ENCODE measurements around the gene PDE3A.
"Not testable (repeated sequence)": the region's sequence is repeated elsewhere in the genome, so short reads cannot be mapped to it uniquely, and the experiment has no call there.

Gene PDE3A

DNA sequence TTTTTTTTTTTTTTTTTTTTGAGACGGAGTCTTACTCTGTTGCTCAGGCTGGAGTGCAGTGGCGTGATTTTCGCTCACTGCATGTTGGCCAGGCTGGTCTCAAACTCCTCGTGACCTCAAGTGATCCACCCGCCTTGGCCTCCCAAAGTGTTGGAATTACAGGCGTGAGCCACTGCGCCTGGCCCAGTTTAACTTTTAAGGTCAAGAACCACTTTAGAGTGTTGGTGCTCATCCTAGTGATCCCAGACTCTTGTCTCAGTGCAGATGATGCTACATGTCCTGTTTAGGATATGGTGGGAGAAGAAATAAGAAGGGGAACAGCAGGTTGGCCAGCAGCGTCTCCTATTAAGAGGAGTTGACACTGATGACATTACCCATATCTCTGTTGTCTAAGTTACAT lies 246.7 kb downstream of the PDE3A start:
- not testable (repeated sequence) for DNase-seq (ENCODE audit: low spot score)

DNA sequence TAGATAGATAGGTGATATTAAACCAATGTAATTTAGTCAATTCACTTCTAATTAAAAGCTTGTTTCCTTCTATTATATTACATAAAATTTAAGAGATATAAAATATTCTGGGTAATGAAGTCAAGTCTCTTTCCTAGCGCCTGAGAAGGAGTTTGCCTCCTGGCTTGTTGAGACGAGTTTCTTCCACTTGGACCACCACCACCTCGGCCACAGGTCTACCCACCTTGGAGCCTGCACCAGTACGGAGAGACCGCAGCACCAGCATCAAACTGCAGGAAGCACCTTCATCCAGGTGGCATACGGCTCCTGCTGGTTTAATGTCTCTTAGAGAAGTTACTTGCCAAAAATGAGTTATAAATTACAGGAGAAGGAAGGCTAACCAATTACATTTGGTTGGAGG lies 247.8 kb downstream of the PDE3A start:
- DNase-seq (ENCODE audit: low spot score), result no peak

DNA sequence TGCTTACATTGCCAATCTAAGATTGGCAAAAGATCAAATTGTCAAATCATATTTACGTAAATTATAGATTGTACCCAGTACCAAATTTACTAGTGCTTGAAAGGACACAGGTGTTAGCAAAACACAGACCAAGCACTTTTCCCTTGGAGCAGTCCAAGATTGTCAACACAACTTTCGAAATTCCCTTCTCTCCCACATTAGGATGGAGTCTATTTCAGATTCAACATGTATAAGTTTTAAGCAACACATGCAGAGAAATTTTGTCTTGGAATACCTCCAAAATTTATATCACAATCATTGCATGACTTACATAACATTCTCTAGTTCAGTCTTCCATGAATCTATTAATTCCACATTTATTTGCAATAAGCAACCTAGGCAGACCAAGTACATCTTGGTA lies 251.9 kb downstream of the PDE3A start:
- DNase-seq (ENCODE audit: low spot score), result no peak

DNA sequence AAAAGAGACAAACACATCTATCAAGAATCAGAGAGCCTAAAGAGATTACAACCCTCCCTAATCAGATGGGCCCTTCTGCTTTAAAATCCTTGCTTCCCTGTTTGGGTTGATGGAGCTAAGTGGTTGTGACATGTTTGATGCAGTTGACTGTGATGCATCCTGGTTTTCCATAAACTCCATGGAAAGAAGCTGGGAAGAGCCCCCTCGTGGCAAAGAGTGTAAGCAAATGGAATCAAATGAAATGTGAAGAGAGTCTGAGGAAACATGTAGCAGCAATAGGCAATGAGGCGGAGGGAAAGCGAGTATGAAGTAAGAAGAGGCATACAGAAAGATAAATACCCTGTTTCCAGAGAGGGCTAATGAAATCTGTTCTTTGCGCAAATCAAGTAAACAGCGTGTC lies 256.4 kb downstream of the PDE3A start:
- DNase-seq (ENCODE audit: low spot score), result no peak

DNA sequence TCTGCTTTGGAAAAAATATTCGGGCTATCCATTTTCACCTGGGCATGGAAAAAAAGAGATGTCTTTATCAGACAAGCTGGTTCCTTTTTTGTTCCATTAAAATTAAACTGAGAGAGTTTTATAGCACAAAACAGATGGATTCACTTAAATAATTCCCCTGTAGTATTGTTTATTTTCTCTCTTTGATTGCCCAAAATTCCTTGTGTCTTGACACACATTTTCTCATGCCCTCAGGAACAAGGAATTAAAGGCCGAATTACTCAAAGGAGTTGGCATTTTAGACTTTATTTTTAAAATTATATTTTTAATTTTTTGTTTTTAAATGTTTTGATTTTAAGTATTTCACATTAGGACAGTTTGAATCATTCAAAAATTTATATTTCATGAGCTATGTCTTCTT lies 257.2 kb downstream of the PDE3A start:
- no peak for DNase-seq (ENCODE audit: low spot score)

DNA sequence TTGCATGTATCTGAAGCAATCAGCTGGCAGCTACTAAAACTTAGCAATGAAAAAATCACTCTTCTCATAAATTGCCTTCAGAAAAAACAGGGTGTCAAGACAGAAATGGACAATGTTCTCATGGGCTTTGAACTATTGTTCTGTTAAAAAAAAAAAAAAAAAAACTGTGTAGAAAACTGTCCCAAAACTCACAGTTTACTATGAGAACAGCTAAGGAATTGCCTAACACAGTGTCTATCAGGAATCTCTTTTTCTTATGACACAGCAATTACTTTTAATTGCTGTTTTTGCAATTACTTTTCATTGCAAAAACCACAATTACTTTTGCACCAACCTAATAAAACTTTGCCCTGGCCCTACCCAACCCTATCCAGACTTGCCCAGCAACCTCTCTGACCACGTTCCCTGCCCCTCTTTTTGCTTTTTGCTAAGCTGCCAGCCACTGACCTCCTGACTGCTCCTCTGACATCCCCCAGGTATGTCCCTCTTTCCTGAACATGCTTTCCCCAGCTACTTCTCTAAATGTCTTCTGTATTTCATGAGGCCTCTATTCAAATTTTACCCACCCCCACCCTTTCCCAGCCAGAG lies 258.8 kb downstream of the PDE3A start:
- no peak for DNase-seq (ENCODE audit: low spot score)

DNA sequence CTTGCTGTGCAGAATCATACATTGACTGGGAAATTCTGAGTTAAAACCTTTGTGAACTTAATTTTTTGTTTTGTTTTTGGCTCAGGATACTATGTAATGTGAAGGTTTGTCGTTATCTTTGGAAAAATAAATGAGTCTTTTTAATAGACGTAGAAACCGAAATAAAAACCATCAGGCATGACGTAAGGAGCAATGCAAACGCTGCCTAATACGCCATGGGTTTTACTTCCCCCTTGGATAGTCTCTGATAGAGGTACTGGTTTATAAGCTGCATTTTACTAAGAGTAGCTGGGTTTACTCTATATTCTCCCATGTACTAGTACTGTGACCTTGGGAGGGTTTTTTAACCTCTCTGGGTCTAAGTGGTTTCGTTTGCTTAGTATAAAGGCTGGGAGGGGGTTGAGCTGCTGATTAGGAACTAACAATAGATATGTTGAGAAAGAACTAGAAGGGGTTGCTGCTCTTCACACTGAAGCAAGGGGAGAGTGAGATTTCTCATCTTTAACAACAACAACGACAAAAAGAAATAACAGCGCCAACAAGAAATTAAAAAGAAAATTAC lies 260.0 kb downstream of the PDE3A start:
- DNase-seq (ENCODE audit: low spot score), result no peak

DNA sequence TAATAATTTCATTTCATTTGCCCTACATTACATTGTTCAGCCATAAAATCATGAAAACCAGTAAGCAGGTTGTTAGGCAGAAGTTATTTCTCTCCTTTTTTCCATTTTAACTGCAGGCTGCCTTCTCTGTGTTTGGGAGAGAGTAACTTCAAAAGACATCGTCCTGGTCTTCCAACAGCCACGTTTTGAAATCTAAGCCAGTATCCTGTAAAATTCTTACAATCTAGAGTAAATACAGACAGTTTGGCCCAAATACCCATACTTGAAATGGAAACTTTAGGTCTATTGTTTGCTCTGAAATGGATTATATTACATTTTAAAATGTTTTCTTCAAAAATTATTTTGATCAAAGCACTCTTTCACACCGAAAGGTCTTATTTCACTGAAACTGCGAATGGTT lies 260.7 kb downstream of the PDE3A start:
- DNase-seq (ENCODE audit: low spot score), result no peak

DNA sequence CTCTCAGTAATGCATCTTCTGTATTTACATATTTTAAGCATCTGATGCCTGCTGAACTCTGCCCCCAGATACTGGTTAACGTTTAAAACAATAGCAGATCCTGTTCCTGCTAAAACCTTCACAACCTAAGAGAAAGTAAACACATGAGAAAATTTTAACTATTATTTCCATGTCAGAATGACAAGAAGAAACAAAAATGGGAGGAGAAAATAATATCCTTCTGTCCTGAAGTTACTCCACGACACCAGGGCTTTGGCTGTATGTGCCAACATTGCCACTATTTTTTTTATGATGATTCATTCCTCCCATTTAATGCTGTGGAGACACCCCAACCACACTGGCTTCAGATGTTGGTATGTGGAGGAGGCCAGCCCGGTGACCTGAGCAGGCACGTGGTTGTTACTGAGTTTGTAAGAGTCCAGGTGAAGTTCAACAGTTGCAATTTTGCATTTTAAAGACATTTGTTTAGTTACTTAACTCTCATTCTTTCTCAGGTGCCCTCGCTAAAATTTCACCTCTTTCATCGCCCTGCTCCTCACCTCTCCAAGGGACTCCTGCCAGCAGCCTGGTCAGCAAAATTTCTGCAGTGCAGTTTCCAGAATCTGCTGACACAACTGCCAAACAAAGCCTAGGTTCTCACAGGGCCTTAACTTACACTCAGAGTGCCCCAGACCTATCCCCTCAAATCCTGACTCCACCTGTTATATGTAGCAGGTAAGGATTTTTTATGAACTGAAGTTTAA lies 261.2 kb downstream of the PDE3A start:
- DNase-seq (ENCODE audit: low spot score), result peak; percentile 8

DNA sequence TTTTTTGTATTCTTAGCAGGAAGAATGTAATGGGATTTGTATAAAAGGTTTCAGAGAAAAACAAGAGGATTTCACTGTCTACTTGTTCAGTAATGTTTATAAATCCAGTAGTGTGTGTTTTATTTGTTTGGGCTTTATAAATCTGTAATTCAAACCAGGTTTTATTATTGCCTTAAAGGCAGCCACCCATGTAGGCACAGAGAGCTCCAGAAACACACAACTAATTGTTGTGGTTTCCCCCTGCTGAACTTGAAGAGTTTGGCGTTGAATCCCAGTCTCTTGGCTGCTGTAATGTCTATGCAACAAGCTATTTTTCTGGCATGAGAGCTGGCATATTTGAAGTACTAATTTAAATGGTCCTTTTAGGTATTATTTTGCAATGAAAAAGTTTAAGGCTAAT lies 263.4 kb downstream of the PDE3A start:
- peak; percentile 20 for DNase-seq (ENCODE audit: low spot score)

DNA sequence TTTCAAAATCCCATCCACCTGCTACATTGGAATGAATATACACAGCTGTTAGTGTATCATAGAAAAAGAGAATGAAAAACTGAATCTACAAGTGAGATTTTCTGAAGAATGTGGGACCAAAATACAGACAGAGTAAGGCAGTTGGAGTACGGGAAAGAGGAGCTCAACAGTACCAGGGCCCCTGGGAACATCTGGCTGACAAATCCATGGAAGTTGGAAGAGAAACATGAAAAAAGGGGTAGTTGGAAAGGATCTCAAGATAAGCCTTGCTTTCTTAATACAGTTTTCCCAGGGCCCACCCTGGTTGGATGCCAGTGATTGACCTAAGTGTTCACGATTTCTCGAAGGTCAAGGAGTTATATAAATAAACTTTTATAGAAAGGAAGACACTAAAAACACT lies 272.8 kb downstream of the PDE3A start:
- no peak for DNase-seq (ENCODE audit: low spot score)

DNA sequence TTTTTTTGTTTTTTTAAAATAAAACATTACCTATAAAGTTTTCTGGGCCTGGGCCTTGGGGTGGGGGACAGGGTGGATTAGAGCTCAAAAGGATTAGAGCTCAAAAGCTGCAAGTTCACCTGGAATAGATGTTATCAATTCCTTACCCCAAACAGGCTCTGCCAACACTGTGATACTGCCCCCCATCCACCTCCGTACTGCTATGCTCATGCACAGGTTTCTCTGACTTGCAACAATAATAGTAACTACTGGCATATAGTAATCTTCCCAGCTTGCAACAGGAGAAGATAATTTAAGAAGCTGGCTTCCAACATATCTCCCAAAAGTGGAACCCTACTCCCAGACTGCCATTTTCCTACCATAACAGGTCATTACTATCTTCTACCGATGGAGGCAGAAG lies 275.5 kb downstream of the PDE3A start:
- no peak for DNase-seq (ENCODE audit: low spot score)

DNA sequence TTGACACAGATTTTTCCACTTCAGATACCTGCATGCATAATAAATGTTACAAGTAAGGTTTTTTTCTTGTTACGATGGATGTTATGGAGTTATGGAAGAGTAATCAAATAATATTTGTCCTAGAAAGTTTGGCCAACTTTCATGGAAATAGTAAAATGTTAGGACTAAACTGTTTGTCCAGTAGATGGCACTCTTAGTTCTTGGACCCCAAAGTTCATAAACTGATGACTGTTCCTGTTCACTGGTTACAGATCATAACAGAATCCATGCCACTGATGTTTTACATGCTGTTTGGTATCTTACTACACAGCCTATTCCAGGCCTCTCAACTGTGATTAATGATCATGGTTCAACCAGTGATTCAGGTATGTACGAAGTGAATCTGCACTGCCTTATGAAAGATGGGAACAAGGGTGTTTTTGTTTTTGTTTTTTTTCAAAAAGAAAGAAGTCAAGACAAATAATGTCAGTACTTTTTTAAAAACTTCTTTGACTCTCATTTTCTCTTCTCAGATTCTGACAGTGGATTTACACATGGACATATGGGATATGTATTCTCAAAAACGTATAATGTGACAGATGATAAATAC lies 278.0 kb downstream of the PDE3A start:
- peak; percentile 27 for DNase-seq (ENCODE audit: low spot score)

DNA sequence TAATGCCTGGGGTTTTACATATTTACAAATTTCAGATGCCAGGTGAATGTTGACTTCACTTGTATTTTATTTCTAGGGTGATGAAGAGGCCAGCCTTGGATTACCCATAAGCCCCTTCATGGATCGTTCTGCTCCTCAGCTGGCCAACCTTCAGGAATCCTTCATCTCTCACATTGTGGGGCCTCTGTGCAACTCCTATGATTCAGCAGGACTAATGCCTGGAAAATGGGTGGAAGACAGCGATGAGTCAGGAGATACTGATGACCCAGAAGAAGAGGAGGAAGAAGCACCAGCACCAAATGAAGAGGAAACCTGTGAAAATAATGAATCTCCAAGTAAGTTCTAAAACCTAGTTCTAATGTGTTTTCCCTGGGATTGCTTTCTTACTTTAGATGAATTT lies 285.5 kb downstream of the PDE3A start:
- DNase-seq (ENCODE audit: low spot score), result no peak

DNA sequence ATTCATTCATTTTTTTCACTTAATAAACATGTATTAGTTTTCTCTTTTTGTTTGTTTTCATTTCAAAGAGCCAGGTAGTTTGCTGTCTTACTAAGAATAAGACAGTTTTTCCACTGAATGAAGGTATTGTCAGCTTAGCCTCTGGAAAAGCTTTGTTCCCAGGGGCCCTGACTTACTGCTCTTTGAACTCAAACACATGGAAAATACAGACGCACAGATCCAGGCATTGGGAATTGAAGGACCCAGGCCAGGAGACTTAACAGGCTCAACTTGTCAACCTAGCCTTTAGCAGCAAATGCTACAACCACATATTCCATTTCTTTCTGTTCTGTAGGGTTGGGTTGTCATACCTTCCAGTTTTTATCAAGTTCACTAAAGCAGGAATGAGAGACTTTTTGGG lies 288.3 kb downstream of the PDE3A start:
- no peak for DNase-seq (ENCODE audit: low spot score)

DNA sequence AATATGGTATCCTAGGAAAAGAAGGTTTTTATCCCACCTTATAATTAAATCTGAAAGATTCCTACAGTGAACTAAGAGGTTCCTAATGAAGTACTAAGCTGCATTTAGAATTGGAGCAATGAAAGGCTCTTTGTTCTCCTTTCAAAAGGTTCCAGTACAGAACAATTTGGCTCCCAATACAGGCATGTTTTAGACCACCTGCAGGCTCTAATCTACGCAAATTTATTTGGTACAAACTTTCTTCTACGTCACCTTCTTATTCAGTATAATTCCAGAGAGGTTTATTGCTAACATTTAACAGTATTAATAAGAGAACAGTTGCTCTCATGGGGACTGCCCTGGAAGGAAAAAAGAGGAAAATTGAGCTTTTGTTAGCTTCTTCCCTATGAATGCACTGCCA lies 289.2 kb downstream of the PDE3A start:
- DNase-seq (ENCODE audit: low spot score), result peak; percentile 4

DNA sequence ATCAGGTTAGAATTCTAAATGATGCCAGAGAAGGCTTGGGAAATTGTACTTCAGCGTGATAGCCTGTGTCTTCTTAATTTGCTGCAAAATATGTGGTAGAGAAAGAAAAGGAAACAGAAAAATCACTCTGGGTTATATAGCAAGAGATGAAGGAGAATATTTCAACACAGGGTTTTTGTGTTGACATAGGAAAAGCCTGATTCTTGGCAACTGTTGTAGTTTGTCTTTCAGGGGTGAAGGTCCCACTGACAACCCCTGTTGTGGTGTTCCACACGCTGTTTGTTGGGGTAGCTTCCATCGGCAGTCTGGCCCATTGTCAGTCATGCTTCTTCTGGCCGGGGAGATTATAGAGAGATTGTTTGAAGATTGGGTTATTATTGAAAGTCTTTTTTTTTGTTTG lies 313.0 kb downstream of the PDE3A start:
- no peak for DNase-seq (ENCODE audit: low spot score)

DNA sequence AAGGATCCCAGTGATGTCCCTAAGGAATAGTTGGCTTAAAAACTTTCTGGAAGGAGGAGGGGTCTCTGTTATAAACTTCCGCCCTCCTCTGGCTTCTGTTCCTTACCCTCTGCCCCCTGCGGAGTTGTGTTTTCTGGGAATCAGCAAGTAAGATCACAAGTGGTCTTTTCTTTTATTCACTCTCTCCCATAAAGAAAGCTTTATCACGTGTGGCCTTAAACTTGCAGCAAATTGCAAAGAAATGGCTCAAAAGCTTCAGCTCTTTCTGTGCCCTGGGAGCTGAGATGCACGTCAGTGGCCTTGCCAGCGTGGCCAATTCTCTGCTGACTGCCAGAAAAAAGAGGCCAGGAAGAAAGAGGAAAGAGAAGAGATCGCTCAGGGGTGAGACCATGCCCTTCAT lies 326.9 kb downstream of the PDE3A start, which contains the start of gene SLCO1C1:
Gene SLCO1C1 (plus strand): TSS at position 101 of the 400 bp plus-strand sequence. CDS start 4,245 bp downstream, outside the sequence.
- no peak for DNase-seq (ENCODE audit: low spot score)

DNA sequence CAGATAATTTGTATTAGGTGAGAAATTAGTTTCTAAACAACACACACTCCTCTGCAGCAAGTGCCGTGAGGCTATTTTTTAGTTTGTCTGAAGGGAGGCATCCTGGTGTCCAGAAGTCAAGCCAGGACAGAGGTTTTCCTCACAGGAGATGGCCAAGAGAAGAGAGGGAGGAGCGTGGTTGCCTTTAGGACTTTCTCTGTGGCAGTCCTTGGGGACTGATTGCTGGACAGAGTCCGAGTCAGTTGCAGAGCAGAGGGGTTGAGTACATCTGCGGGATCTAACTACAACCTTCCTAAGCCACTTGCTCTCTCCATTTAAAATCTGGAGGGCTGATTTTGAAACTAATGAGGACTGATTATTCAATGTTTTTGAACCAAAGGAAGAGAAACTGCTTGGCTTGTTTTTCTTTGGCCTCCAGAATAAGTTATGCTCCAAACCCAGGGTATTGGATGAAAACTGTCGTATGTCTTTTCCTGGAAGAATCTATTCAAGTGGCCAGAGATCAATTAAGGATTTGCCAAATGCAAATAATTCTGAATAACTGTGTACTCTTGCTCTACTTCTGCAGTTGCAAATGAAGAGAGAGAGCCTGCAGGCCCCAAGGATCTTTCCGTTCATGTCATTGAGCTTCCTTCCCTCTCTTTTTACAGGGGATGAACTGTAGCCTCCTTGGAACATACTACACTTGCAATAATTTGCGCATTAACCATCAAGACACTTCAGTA lies 328.0 kb downstream of the PDE3A start:
- DNase-seq (ENCODE audit: low spot score), result no peak

DNA sequence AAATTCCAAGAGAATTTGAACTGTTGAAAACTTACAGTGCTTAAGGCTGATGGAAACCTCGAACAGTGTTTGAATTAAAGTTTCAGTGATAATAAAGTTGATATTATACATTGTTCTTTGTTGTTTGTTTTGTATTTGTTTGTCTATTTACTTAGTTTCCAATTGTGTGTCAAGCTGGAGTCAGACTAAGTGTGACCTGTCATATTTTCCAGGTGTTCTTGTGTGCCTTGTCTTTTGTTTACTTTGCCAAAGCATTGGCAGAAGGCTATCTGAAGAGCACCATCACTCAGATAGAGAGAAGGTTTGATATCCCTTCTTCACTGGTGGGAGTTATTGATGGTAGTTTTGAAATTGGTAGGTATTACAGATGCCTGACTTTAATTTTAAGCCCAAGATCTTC lies 332.8 kb downstream of the PDE3A start:
- DNase-seq (ENCODE audit: low spot score), result no peak

DNA sequence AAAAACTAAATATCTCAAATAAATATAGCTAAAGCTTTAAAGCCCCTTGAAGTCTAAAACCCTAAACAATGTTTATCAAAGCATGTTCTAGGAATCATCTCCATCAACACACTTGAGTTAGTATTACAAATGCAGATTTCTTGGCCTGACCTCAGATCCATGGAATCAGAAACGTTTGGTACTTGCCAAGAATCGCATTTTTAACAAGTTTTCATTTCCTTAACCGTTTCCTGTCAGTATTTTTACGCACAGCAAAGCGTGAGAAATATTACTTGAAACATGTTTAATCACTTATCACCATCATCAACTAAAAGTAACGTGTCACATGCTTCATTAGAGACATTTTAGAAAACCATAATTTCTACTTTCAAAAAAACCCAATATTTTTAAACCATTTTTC lies 336.5 kb downstream of the PDE3A start:
- no peak for DNase-seq (ENCODE audit: low spot score)

DNA sequence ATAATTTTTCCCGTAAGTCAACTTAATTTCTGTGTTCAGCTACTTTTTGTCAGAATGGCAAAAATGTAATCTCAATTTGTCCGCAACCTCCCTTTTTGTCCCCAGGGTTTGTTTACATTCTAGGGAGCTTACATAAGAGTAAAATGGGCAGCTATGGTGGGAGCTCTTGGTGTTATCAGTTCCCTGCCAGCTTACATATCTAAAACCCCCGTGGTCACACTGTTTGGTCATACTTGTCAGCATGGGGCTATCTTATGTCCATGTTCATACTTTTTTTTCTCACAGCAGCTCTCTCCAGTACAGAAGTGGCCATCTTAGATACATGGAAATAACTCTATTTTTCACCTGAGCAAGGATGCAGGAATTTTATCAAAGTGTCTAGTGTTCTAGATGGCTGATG lies 343.5 kb downstream of the PDE3A start:
- no peak for DNase-seq (ENCODE audit: low spot score)

DNA sequence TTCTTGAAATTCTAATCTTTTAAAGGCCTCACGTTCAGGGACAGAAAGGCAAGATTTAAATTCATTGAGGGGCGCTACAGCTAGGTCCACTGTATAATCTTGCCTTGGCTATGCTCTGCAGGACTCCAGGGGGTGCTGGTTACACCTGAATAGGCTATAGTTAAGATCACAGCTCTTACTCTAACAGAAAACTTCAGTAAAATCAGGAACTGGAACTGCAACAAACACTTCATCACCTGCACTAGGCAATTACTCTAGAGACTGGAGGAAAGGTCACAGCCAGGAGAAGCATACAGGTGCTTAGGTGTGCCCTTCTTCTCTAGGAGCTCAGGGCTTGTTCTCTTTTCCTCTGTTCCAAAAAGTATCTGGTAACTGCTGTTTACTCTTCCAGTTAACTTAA lies 347.7 kb downstream of the PDE3A start:
- no peak for DNase-seq (ENCODE audit: low spot score)

All from COLO829 (cell line).